H1 (cell line): ENCODE measurements around the gene SPINDOC.

Source experiments
- EZH2 ChIP-seq: fragments of 200-600 bp; sonication (generic); IDR thresholded peaks from 2 replicates; pipeline ENCODE4 v1.7.1; 2012; ENCODE audit warnings: low read depth, mild to moderate bottlenecking, moderate library complexity, low read length, inconsistent platforms; ENCODE audit not compliant: severe bottlenecking
- FOSL1 ChIP-seq: IDR thresholded peaks from 2 replicates; pipeline ENCODE4 v1.6.1; 2011; ENCODE audit warnings: mild to moderate bottlenecking, low read depth, low read length, moderate library complexity; ENCODE audit not compliant: insufficient read depth
- GABPA ChIP-seq: IDR thresholded peaks from 2 replicates; pipeline ENCODE4 v1.6.1; 2011; ENCODE audit warnings: mild to moderate bottlenecking, low read length, moderate library complexity, borderline replicate concordance; ENCODE audit not compliant: insufficient read depth
- KDM5A ChIP-seq: fragments of 200-600 bp; IDR thresholded peaks from 2 replicates; pipeline ENCODE4 v1.7.1; 2012; ENCODE audit warnings: mild to moderate bottlenecking, low read length, inconsistent platforms, mixed read lengths
- POLR2A ChIP-seq, 2 experiments: IDR thresholded peaks; 1 replicate in 1 of 2; 2 replicates in 1 of 2; pipeline ENCODE4 v1.6.1; 2011; ENCODE audit warnings: low read depth in 2 of 2, low read length in 2 of 2, mild to moderate bottlenecking in 2 of 2; ENCODE audit errors: control extremely low read depth in 1 of 2
- POLR2AphosphoS5 ChIP-seq: IDR thresholded peaks from 2 replicates; pipeline ENCODE4 v1.6.1; 2011; ENCODE audit warnings: low read depth, low read length
- RFX5 ChIP-seq: IDR thresholded peaks from 2 replicates; pipeline ENCODE4 v1.6.1; 2011; ENCODE audit warnings: low read depth, low read length, improper control_type of control experiment, borderline replicate concordance
- TAF7 ChIP-seq: optimal IDR thresholded peaks from 2 replicates; pipeline ENCODE3; 2011; ENCODE audit warnings: low read depth, mild to moderate bottlenecking, inconsistent platforms, low read length, moderate library complexity, borderline replicate concordance
- TF ChIP-seq, protein P1 (sequence below), 3 experiments: IDR thresholded peaks; 1 replicate in 2 of 3; 2 replicates in 1 of 3; pipeline versions ENCODE4 v1.5.1 to v1.6.1; 2011; ENCODE audit warnings: low read length in 3 of 3, mild to moderate bottlenecking in 3 of 3, inconsistent platforms in 2 of 3, low read depth in 1 of 3, moderate library complexity in 1 of 3; ENCODE audit not compliant: insufficient read depth in 1 of 3; ENCODE audit errors: control extremely low read depth in 1 of 3

DNA sequence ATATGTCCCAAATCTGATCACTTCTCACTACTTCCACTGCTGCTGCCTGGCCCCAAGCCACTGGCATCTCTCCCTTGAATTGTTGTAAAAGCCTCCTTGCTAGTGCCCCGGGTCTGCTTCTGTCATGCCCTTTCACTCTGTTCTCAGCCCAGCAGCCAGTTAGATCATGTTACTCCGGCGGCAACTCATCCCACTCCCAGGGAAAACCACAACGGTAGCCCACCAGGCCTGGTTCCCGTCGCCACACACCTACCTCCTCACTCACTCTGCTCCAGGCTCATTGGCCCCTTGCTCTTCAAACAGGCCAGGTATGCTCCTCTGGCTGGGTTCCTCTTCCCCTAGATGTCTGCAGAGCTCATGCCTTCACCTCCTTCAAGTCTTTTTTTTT, 21.9 kb downstream of the SPINDOC start:
- TF ChIP-seq FOSL1: no peak
- TF ChIP-seq POLR2A (IDR thresholded peaks at IDR 0.05; ENCODE audit: control extremely low read depth in 1 of 2, low read depth in 2 of 2, low read length in 2 of 2): no peak
- no peak for TF ChIP-seq KDM5A
- TF ChIP-seq, protein P1, sequence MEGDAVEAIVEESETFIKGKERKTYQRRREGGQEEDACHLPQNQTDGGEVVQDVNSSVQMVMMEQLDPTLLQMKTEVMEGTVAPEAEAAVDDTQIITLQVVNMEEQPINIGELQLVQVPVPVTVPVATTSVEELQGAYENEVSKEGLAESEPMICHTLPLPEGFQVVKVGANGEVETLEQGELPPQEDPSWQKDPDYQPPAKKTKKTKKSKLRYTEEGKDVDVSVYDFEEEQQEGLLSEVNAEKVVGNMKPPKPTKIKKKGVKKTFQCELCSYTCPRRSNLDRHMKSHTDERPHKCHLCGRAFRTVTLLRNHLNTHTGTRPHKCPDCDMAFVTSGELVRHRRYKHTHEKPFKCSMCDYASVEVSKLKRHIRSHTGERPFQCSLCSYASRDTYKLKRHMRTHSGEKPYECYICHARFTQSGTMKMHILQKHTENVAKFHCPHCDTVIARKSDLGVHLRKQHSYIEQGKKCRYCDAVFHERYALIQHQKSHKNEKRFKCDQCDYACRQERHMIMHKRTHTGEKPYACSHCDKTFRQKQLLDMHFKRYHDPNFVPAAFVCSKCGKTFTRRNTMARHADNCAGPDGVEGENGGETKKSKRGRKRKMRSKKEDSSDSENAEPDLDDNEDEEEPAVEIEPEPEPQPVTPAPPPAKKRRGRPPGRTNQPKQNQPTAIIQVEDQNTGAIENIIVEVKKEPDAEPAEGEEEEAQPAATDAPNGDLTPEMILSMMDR (IDR thresholded peaks at IDR 0.05; ENCODE audit: control extremely low read depth in 1 of 3, insufficient read depth in 1 of 3, low read depth in 1 of 3, low read length in 3 of 3): no peak
- TF ChIP-seq EZH2: no peak
- TF ChIP-seq RFX5: no peak
- no peak for TF ChIP-seq TAF7
- TF ChIP-seq POLR2AphosphoS5: no peak
- TF ChIP-seq GABPA: no peak
